Endothelial cell of umbilical vein (primary cell): Measurements from ENCODE around the gene HES2.
A peak's percentile ranks its signal among the peaks of the same experiment; 100 is the strongest.

Source experiments
- CTCF ChIP-seq, 2 donors: IDR thresholded peaks; 1 replicate in 1 of 2; 2 replicates in 1 of 2; pipeline ENCODE4 v1.5.1; 2011; ENCODE audit warnings: low read length in 2 of 2, mild to moderate bottlenecking in 2 of 2, moderate library complexity in 2 of 2, control low read depth in 1 of 2, inconsistent platforms in 1 of 2, low read depth in 1 of 2; ENCODE audit not compliant: insufficient read depth in 1 of 2; ENCODE audit errors: extremely low read depth in 1 of 2
- EZH2 ChIP-seq: IDR thresholded peaks from 2 replicates; pipeline ENCODE4 v1.6.1; 2012; ENCODE audit warnings: borderline replicate concordance, low read depth, mild to moderate bottlenecking, moderate library complexity, low read length, inconsistent platforms; ENCODE audit not compliant: severe bottlenecking
- FOS ChIP-seq: IDR thresholded peaks from 2 replicates; pipeline ENCODE4 v1.6.1; 2011; ENCODE audit warnings: mild to moderate bottlenecking, low read length, moderate library complexity, borderline replicate concordance; ENCODE audit not compliant: insufficient read depth
- GATA2 ChIP-seq: IDR thresholded peaks from 2 replicates; pipeline ENCODE4 v1.7.0; 2011; ENCODE audit warnings: low read depth, mild to moderate bottlenecking, moderate library complexity, mixed read lengths, low read length; ENCODE audit not compliant: insufficient read length, insufficient read depth
- JUN ChIP-seq: IDR thresholded peaks from 2 replicates; pipeline ENCODE4 v1.6.1; 2011; ENCODE audit warnings: borderline replicate concordance, low read depth; ENCODE audit not compliant: insufficient read length, insufficient read depth
- MAX ChIP-seq: IDR thresholded peaks from 2 replicates; pipeline ENCODE4 v1.6.1; 2011; ENCODE audit not compliant: insufficient read depth, insufficient read length
- MYC ChIP-seq: IDR thresholded peaks from one replicate; pipeline ENCODE4 v1.6.1; 2011; ENCODE audit warnings: mild to moderate bottlenecking, low read depth, low read length
- POLR2A ChIP-seq: IDR thresholded peaks from 2 replicates; pipeline ENCODE4 v1.6.1; 2012; ENCODE audit warnings: low read depth, mild to moderate bottlenecking, control low read depth, low read length
- POLR2AphosphoS5 ChIP-seq: IDR thresholded peaks from 2 replicates; pipeline ENCODE4 v1.6.1; 2012; ENCODE audit warnings: low read depth, mild to moderate bottlenecking, control low read depth, low read length, moderate library complexity; ENCODE audit not compliant: insufficient read depth

GRCh38 chr1:6438047-6438525, 18.4 kb upstream of the HES2 start:
- TF ChIP-seq CTCF (IDR thresholded peaks at IDR 0.05; ENCODE audit: extremely low read depth in 1 of 2, insufficient read depth in 1 of 2, low read depth in 1 of 2, low read length in 2 of 2) (peak; percentile 88 to 94), EZH2 (no peak), POLR2A (no peak), POLR2AphosphoS5 (no peak), FOS (no peak), MAX (no peak), MYC (no peak), GATA2 (no peak), JUN (no peak)
